IMR-90 (cell line): ENCODE data around the gene RAD18. TPM values are rescaled to one million over a fixed set of nuclear protein-coding genes. Genes with fewer than 3 reads are reported as not detected.

Source experiments
- ATAC-seq: fragments of 200-7000 bp; cut with Tn5 transposase; 2 replicates; pipeline ENCODE4 v1.9.1; 2020; ENCODE audit warnings: low read depth, mild to moderate bottlenecking, moderate library complexity
- BruUV-seq: library from RNA; stranded (reverse); fragments of 400-500 nt; replicated peaks from 2 replicates; lab custom pipeline; 2021; lab: Mats Ljungman, UMichigan
- CTCF ChIA-PET: fragments of 300-600 bp; formaldehyde crosslinking; extraction: SDS; loops from one replicate; lab custom pipeline; 2021; ENCODE audit warnings: antibody characterized with exemption; lab: Yijun Ruan, JAX
- POLR2A ChIA-PET: fragments of 300-600 bp; sonication (Branson Sonifier 250); formaldehyde crosslinking; loops from one replicate; lab custom pipeline; 2022; ENCODE audit warnings: antibody characterized with exemption; ENCODE audit not compliant: unreplicated experiment; lab: Charles Lee
- DNase-seq: peaks from one replicate; pipeline ENCODE4 v3.0.0; 2013
- H2AFZ ChIP-seq: replicated peaks from 2 replicates; pipeline ENCODE3; 2013; ENCODE audit warnings: low read length, mild to moderate bottlenecking; ENCODE audit not compliant: poor library complexity
- H2AK5ac ChIP-seq: 2 replicates; pipeline ENCODE4 v1.6.1; 2013; ENCODE audit warnings: low read depth, low read length, inconsistent platforms
- H2AK9ac ChIP-seq: replicated peaks from 2 replicates; pipeline ENCODE3; 2013; ENCODE audit warnings: mild to moderate bottlenecking, low read depth, low read length, moderate library complexity; ENCODE audit not compliant: poor library complexity
- H2BK120ac ChIP-seq: 2 replicates; pipeline ENCODE4 v1.6.1; 2013; ENCODE audit warnings: low read depth, low read length, inconsistent platforms
- H2BK15ac ChIP-seq: 3 replicates; pipeline ENCODE4 v1.6.1; 2013; ENCODE audit warnings: low read depth, low read length, inconsistent platforms
- H2BK20ac ChIP-seq: 2 replicates; pipeline ENCODE4 v1.6.1; 2013; ENCODE audit warnings: low read depth, mild to moderate bottlenecking, inconsistent platforms, low read length, moderate library complexity
- H2BK5ac ChIP-seq: 2 replicates; pipeline ENCODE4 v1.6.1; 2013; ENCODE audit warnings: mild to moderate bottlenecking, low read depth, low read length, inconsistent platforms; ENCODE audit not compliant: poor library complexity, severe bottlenecking
- H3K14ac ChIP-seq: replicated peaks from 2 replicates; pipeline ENCODE4 v1.6.1; 2013; ENCODE audit warnings: low read depth, low read length, inconsistent platforms
- H3K18ac ChIP-seq: 2 replicates; pipeline ENCODE4 v1.6.1; 2013; ENCODE audit warnings: low read depth, low read length, control low read depth
- H3K23ac ChIP-seq: 2 replicates; pipeline ENCODE4 v1.6.1; 2013; ENCODE audit warnings: low read depth, low read length, inconsistent platforms
- H3K27ac ChIP-seq: 2 replicates; pipeline ENCODE4 v1.5.1; 2013; ENCODE audit warnings: mild to moderate bottlenecking, control low read depth, low read length; ENCODE audit not compliant: insufficient read depth
- H3K27me3 ChIP-seq: 2 replicates; pipeline ENCODE4 v1.6.1; 2013; ENCODE audit warnings: low read length; ENCODE audit not compliant: control insufficient read depth, insufficient read depth
- H3K36me3 ChIP-seq: 2 replicates; pipeline ENCODE4 v1.6.1; 2013; ENCODE audit warnings: low read length, mixed read lengths; ENCODE audit not compliant: control insufficient read depth, insufficient read depth
- H3K4ac ChIP-seq: 2 replicates; pipeline ENCODE4 v1.6.1; 2013; ENCODE audit warnings: low read depth, low read length, inconsistent platforms
- H3K4me1 ChIP-seq: 2 replicates; pipeline ENCODE4 v1.6.1; 2013; ENCODE audit warnings: low read length, mixed read lengths; ENCODE audit not compliant: control insufficient read depth, insufficient read depth
- H3K4me2 ChIP-seq: 2 replicates; pipeline ENCODE4 v1.6.1; 2013; ENCODE audit warnings: low read depth, mild to moderate bottlenecking, control low read depth, low read length, moderate library complexity
- H3K4me3 ChIP-seq: 2 replicates; pipeline ENCODE4 v1.5.1; 2013; ENCODE audit warnings: low read depth, mild to moderate bottlenecking, control low read depth, low read length, moderate library complexity; ENCODE audit not compliant: insufficient read depth
- H3K56ac ChIP-seq: 2 replicates; pipeline ENCODE4 v1.6.1; 2013; ENCODE audit warnings: low read length, inconsistent platforms; ENCODE audit not compliant: insufficient read depth; ENCODE audit errors: extremely low read depth
- H3K79me1 ChIP-seq, 2 experiments: 2 replicates each; pipeline ENCODE4 v1.6.1; 2013; ENCODE audit warnings: low read length in 2 of 2, inconsistent platforms in 1 of 2, low read depth in 1 of 2
- H3K9ac ChIP-seq: 2 replicates; pipeline ENCODE4 v1.6.1; 2013; ENCODE audit warnings: low read depth, low read length, control low read depth
- H3K9me1 ChIP-seq: 2 replicates; pipeline ENCODE4 v1.6.1; 2013; ENCODE audit warnings: low read length, inconsistent platforms; ENCODE audit not compliant: insufficient read depth
- H3K9me3 ChIP-seq: 2 replicates; pipeline ENCODE4 v1.6.1; 2013; ENCODE audit warnings: low read length; ENCODE audit not compliant: control insufficient read depth, insufficient read depth
- H4K20me1 ChIP-seq: 2 replicates; pipeline ENCODE4 v1.6.1; 2013; ENCODE audit warnings: low read length, inconsistent platforms; ENCODE audit not compliant: insufficient read depth
- H4K5ac ChIP-seq: 2 replicates; pipeline ENCODE4 v1.6.1; 2013; ENCODE audit warnings: mild to moderate bottlenecking, low read depth, low read length, control low read depth
- H4K8ac ChIP-seq, 2 experiments: 2 replicates each; pipeline ENCODE4 v1.6.1; 2013; ENCODE audit warnings: low read depth in 2 of 2, low read length in 2 of 2, control low read depth in 1 of 2, inconsistent platforms in 1 of 2
- H4K91ac ChIP-seq: 2 replicates; pipeline ENCODE4 v1.6.1; 2013; ENCODE audit warnings: low read depth, low read length, inconsistent platforms; ENCODE audit not compliant: insufficient read depth
- CEBPB ChIP-seq: IDR thresholded peaks from 2 replicates; pipeline ENCODE4 v1.6.1; 2012; ENCODE audit warnings: low read depth, low read length, improper control_type of control experiment
- CTCF ChIP-seq: conservative IDR thresholded peaks from 2 replicates; pipeline ENCODE4 v1.5.1; 2012; ENCODE audit warnings: mild to moderate bottlenecking, low read depth, low read length, improper control_type of control experiment
- NFE2L2 ChIP-seq: fragments of 150-350 bp; IDR thresholded peaks from 2 replicates; pipeline ENCODE4 v1.6.1; 2016; ENCODE audit warnings: low read depth, mild to moderate bottlenecking, low read length
- RCOR1 ChIP-seq: IDR thresholded peaks from 2 replicates; pipeline ENCODE4 v1.6.1; 2012; ENCODE audit warnings: mild to moderate bottlenecking, low read length, improper control_type of control experiment; ENCODE audit not compliant: insufficient replicate concordance
- SMC3 ChIP-seq: fragments of 150-350 bp; IDR thresholded peaks from 2 replicates; pipeline ENCODE4 v1.6.1; 2016; ENCODE audit warnings: low read depth, mild to moderate bottlenecking, antibody characterized with exemption, low read length, moderate library complexity
- USF2 ChIP-seq: fragments of 150-350 bp; IDR thresholded peaks from 2 replicates; pipeline ENCODE4 v1.6.1; 2017; ENCODE audit warnings: mild to moderate bottlenecking, antibody characterized with exemption, low read length, low read depth
- WGBS, 2 experiments: methylation state at CpG; one replicate each; pipeline versions ENCODE4 v1.1.5 to v1.1.7; 2013; ENCODE audit warnings: missing lambda C conversion rate in 2 of 2; ENCODE audit not compliant: insufficient read length in 1 of 2; ENCODE audit errors: extremely low coverage in 2 of 2; 5-methylcytosine and 5-hydroxymethylcytosine counted together
- dilution Hi-C: fragments of 300-500 bp; cut with HindIII; formaldehyde crosslinking; loops from one replicate; pipeline ENCODE4 v1.14.3; 2018; ENCODE audit warnings: low sequenced_read_pairs; ENCODE audit not compliant: unreplicated experiment
- in situ Hi-C: fragments of 300-500 bp; cut with MboI; formaldehyde crosslinking; loops from 3 replicates; pipeline ENCODE4 v1.14.3; 2019; ENCODE audit warnings: low sequenced_read_pairs, inconsistent platforms, mixed read lengths
- intact Hi-C: fragments of 100-400 bp; cut with micrococcal nuclease; formaldehyde crosslinking; loops from 2 replicates; pipeline ENCODE4 v1.10.0; 2022
- polyA plus RNA-seq, 3 experiments: library from polyadenylated mRNA; depleted of rRNA; stranded (reverse); fragments of >200 nt; gene quantifications; 2 replicates each; pipeline ENCODE4 v1.2.3, GENCODE V29; 2012; ENCODE audit warnings: low replicate concordance in 1 of 3
- total RNA-seq: library from RNA; depleted of rRNA; stranded (reverse); fragments of >200 nt; gene quantifications from 2 replicates; pipeline ENCODE4 v1.2.3, GENCODE V29; 2012

RAD18 gene
- total and polyA plus RNA-seq, 2 of the 4 experiments (the other 2 are of a cell fraction): 8.2 to 17.2 TPM

GRCh38 chr3:8987226-8987625 lies 24.0 kb upstream of the RAD18 start:
- no peak overlapping the region for H3K4ac ChIP-seq
- no peaks in the 10 kb centered on the region for H3K4me1 ChIP-seq
- H2BK15ac ChIP-seq: no peak overlapping the region
- dilution Hi-C loops: no loop called here
- ChIA-PET CTCF (interaction anchor here (0.5 to 2.8 kb wide), 10 partner anchors 8 to 318 kb away, joined by 3 to 8 read pairs (median 4); partner anchors contain the start of gene OXTR), POLR2A (no interaction called here)
- no peaks in the 10 kb centered on the region for H3K9me1 ChIP-seq
- H4K91ac ChIP-seq: no peak overlapping the region
- no peak overlapping the region for H3K4me3 ChIP-seq
- no peak overlapping the region for H3K27ac ChIP-seq
- no peak overlapping the region for H3K9ac ChIP-seq
- H3K4me2 ChIP-seq: no peak overlapping the region
- peak; percentile 14; the same call in 1 of the 2 replicates for ATAC-seq
- BruUV-seq: no TSS peak
- in situ Hi-C loops: no loop called here
- whole genome bisulfite sequencing, 2 experiments: 83% methylated on average over 2 of the region's 6 CpGs; no CpG with 5 or more reads in 1 of the 2 experiments
- H3K79me1 ChIP-seq: no peaks in the 10 kb centered on the region
- no peak overlapping the region for H2BK5ac ChIP-seq
- intact Hi-C loops: no loop called here
- no peaks in the 10 kb centered on the region for H3K9me3 ChIP-seq
- DNase-seq: peak; percentile 41
- peak overlapping the region; percentile 56 for H2AFZ ChIP-seq
- H3K23ac ChIP-seq: no peak overlapping the region
- no peak overlapping the region for H2AK9ac ChIP-seq
- H2BK120ac ChIP-seq: no peak overlapping the region
- no peak for TF ChIP-seq CEBPB
- no peak for TF ChIP-seq USF2
- TF ChIP-seq NFE2L2: no peak
- TF ChIP-seq CTCF: no peak
- no peak for TF ChIP-seq RCOR1
- TF ChIP-seq SMC3: no peak
- H3K56ac ChIP-seq: no peak overlapping the region
- no peaks in the 10 kb centered on the region for H4K20me1 ChIP-seq
- no peaks in the 10 kb centered on the region for H3K36me3 ChIP-seq
- no peak overlapping the region for H4K5ac ChIP-seq
- no peak overlapping the region for H2AK5ac ChIP-seq
- peaks cover 4% of the 10 kb centered on the region for H3K27me3 ChIP-seq
- H2BK20ac ChIP-seq: no peak overlapping the region
- H3K14ac ChIP-seq: no peak overlapping the region
- H3K18ac ChIP-seq: no peak overlapping the region
- no peak overlapping the region for H4K8ac ChIP-seq
